SU-DHL-6 (cell line): ENCODE data around the gene B3GALT5.

Source experiments
- H2AFZ ChIP-seq: fragments of 200-600 bp; sonication (generic); 2 replicates; pipeline ENCODE4 v1.6.1; 2014; ENCODE audit warnings: low read depth, mild to moderate bottlenecking, moderate library complexity, mixed read lengths, antibody characterized with exemption, low read length; ENCODE audit not compliant: severe bottlenecking
- H3F3A ChIP-seq: fragments of 200-600 bp; shearing (Covaris generic); 2 replicates; pipeline ENCODE4 v1.6.0; 2016; ENCODE audit warnings: antibody characterized with exemption, mild to moderate bottlenecking; ENCODE audit not compliant: insufficient read depth
- H3K27ac ChIP-seq: fragments of 200-600 bp; sonication (generic); 2 replicates; pipeline ENCODE4 v1.5.1; 2016; ENCODE audit warnings: low read depth, mild to moderate bottlenecking, low read length, moderate library complexity, mixed read lengths
- H3K27me3 ChIP-seq: fragments of 200-600 bp; sonication (generic), shearing (Covaris generic); 2 replicates; pipeline ENCODE4 v1.6.0; 2014; ENCODE audit warnings: mild to moderate bottlenecking, low read length
- H3K36me3 ChIP-seq: fragments of 200-600 bp; sonication (generic); 2 replicates; pipeline ENCODE4 v1.6.1; 2014; ENCODE audit warnings: mild to moderate bottlenecking, low read length, mixed read lengths
- H3K4me2 ChIP-seq: fragments of 300-600, 200-600 bp; shearing (Covaris generic), sonication (generic); 2 replicates; pipeline ENCODE4 v1.6.0; 2014; ENCODE audit warnings: low read length, low read depth, mild to moderate bottlenecking; ENCODE audit not compliant: poor library complexity, severe bottlenecking
- H3K4me3 ChIP-seq: fragments of 200-600 bp; sonication (generic); 2 replicates; pipeline ENCODE4 v1.5.1; 2014; ENCODE audit warnings: antibody characterized with exemption, low read length, mild to moderate bottlenecking, mixed read lengths; ENCODE audit not compliant: insufficient read depth, poor library complexity, severe bottlenecking
- H3K79me2 ChIP-seq: fragments of 200-600 bp; sonication (generic); 2 replicates; pipeline ENCODE4 v1.6.1; 2014; ENCODE audit warnings: mild to moderate bottlenecking, low read length, moderate library complexity; ENCODE audit not compliant: insufficient read depth
- H3K9ac ChIP-seq: fragments of 200-600 bp; sonication (generic); 2 replicates; pipeline ENCODE4 v1.7.0; 2014; ENCODE audit warnings: mild to moderate bottlenecking, low read length
- H3K9me2 ChIP-seq: fragments of 200-600 bp; sonication (generic); replicated peaks from 2 replicates; pipeline ENCODE4 v1.6.1; 2014; ENCODE audit warnings: low read length; ENCODE audit not compliant: insufficient read depth
- H3K9me3 ChIP-seq: fragments of 200-600 bp; sonication (generic); 2 replicates; pipeline ENCODE4 v1.6.1; 2014; ENCODE audit warnings: low read length, mixed read lengths; ENCODE audit not compliant: insufficient read depth
- H4K20me1 ChIP-seq: fragments of 200-600 bp; sonication (generic); 2 replicates; pipeline ENCODE4 v1.6.1; 2014; ENCODE audit warnings: low read depth, mild to moderate bottlenecking, antibody characterized with exemption, low read length, moderate library complexity, mixed read lengths
- CTCF ChIP-seq: fragments of 200-600 bp; sonication (generic); IDR thresholded peaks from one replicate; pipeline ENCODE4 v1.5.1; 2017; ENCODE audit warnings: antibody characterized with exemption, mild to moderate bottlenecking, low read length, moderate library complexity; ENCODE audit not compliant: insufficient read depth, poor library complexity, severe bottlenecking
- EZH2phosphoT487 ChIP-seq: fragments of 200-600 bp; sonication (generic), shearing (Covaris generic); conservative IDR thresholded peaks from 2 replicates; pipeline ENCODE4 v1.6.1; 2018; ENCODE audit warnings: mild to moderate bottlenecking, antibody characterized with exemption, low read length, moderate library complexity, mixed read lengths

The B3GALT5 gene

GRCh38 chr21:39620856-39621255 lies 8.1 kb downstream of the B3GALT5 start:
- H3K27ac ChIP-seq: no peak overlapping the region
- no peaks in the 10 kb centered on the region for H3F3A ChIP-seq
- no peaks in the 10 kb centered on the region for H3K9me2 ChIP-seq
- H3K4me2 ChIP-seq: no peak overlapping the region
- no peaks in the 10 kb centered on the region for H3K36me3 ChIP-seq
- no peaks in the 10 kb centered on the region for H3K79me2 ChIP-seq
- peaks cover 10% of the 10 kb centered on the region; the same call in 1 of the 2 replicates for H3K9me3 ChIP-seq
- H2AFZ ChIP-seq: no peak overlapping the region
- TF ChIP-seq EZH2phosphoT487: no peak
- TF ChIP-seq CTCF: no peak
- H3K27me3 ChIP-seq: 0 out of 2 replicates have a peak, but pooled peaks cover 3% of the 10 kb centered on the region
- no peak overlapping the region for H3K4me3 ChIP-seq
- H4K20me1 ChIP-seq: no peaks in the 10 kb centered on the region; the same call in 1 of the 2 replicates
- no peak overlapping the region for H3K9ac ChIP-seq

DNA sequence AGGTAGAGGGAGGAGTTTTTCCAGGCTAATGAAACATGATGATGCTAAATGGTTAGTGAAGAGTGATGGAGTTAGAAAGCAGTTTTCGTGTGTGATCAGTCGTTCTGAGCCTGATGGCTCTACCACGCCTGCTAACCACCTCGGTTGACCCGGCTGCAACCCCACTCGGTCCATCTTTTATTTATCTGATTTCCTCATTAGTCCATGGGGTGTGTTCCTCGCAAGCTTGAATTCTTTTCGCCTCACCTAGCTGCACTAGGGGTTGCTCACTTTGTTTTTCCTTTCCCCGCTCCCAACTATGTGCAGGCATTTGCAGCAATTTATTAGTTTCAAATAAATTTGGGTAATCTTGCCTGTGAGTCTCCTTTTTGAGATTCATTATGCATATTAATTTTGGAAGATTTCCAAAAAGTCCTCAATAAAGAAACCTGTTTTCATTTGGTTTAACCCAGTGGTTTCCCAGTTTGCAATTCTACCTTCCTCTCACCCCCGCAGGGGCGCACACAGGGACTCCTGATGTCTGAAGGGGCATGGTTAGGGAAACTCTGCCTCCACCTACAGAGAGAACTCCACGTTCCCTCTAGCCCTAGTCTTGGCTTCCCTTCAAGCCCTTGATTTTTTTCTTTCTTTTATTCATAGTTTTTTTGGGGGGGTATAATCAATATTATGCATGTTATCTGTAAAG lies 12.6 kb downstream of the B3GALT5 start:
- Histone ChIP-seq H3K9me2 (no peaks in the 10 kb centered on the region), H3K27me3 (0 out of 2 replicates have a peak, but pooled peaks cover 3% of the 10 kb centered on the region), H3K36me3 (no peaks in the 10 kb centered on the region), H3K9me3 (peaks cover 10% of the 10 kb centered on the region; the same call in 1 of the 2 replicates), H3K27ac (no peak overlapping the region), H3K9ac (no peak overlapping the region), H3K4me2 (no peak overlapping the region), H3F3A (no peaks in the 10 kb centered on the region), H2AFZ (no peak overlapping the region), H3K4me3 (no peak overlapping the region), H4K20me1 (no peaks in the 10 kb centered on the region; the same call in 1 of the 2 replicates), H3K79me2 (no peaks in the 10 kb centered on the region)
- no peak for TF ChIP-seq CTCF
- no peak for TF ChIP-seq EZH2phosphoT487

- Histone ChIP-seq H3K4me2 (no peak overlapping the region), H3F3A (no peaks in the 10 kb centered on the region), H3K9me2 (no peaks in the 10 kb centered on the region), H3K27me3 (no peaks in the 10 kb centered on the region; the same call in 1 of the 2 replicates), H3K27ac (no peak overlapping the region), H3K79me2 (no peaks in the 10 kb centered on the region), H3K4me3 (no peak overlapping the region), H3K9ac (no peak overlapping the region), H4K20me1 (no peaks in the 10 kb centered on the region), H3K36me3 (no peaks in the 10 kb centered on the region), H3K9me3 (peaks cover 10% of the 10 kb centered on the region; the same call in 1 of the 2 replicates), H2AFZ (no peak overlapping the region)
- TF ChIP-seq CTCF (no peak), EZH2phosphoT487 (no peak)
These were observed 15.6 kb downstream of the B3GALT5 start for GRCh38 chr21:39628385-39628784.
